Measurements from ENCODE around the gene TGFA. TPM values are rescaled to one million over a fixed set of nuclear protein-coding genes. Genes with fewer than 3 reads are reported as not detected.
A peak's percentile ranks its signal among the peaks of the same experiment; 100 is the strongest.

The TGFA gene
- total RNA-seq, 5 donors from 2014 or later (not counting 1 experiment from before 2014, with no cell fraction given): 1.2 to 8.3 (median 4.5) TPM

DNA sequence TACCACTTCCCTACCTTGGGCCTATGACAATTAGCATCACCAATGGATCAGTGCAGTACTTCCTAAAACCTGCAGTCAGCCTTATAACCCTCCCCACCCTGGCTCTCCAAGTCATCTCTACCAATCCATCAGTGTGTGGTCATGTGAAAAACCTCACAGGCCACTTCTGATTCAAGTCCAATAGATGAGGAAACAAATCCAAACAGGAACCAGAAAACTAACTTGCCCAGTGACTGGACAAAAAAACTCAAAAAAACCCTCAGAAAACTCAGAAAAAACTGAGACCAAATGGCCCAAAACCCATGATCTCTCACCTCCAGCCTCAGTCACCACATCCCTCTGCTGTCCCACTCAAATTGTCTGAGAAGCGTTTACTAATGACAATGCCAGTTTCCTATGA lies 43.3 kb downstream of the TGFA start:
- DNase-seq: peak in 1 of 35 experiments; percentile 10
- H3K36me3 ChIP-seq (ENCODE audit: control insufficient read depth in 2 of 2, extremely low read depth in 1 of 2, insufficient read depth in 1 of 2, low read length in 1 of 2): no peaks in the 10 kb centered on the region
- ChIA-PET CTCF (no interaction called here), POLR2A (no interaction called here)
- no peak overlapping the region for H3K4me3 ChIP-seq (ENCODE audit: control insufficient read depth in 1 of 2, extremely low read depth in 1 of 2, low read length in 1 of 2)
- H3K9me3 Mint-ChIP-seq: no peaks in the 10 kb centered on the region
- no peaks in the 10 kb centered on the region for H3K9me3 ChIP-seq
- no peak overlapping the region for H3K4me3 Mint-ChIP-seq
- H3K27me3 Mint-ChIP-seq: no peaks in the 10 kb centered on the region
- no peak overlapping the region for H3K27ac Mint-ChIP-seq
- no peak for ATAC-seq (replicated peaks in 1 of 4)
- no peaks in the 10 kb centered on the region for H3K4me1 ChIP-seq (ENCODE audit: control insufficient read depth in 1 of 2, extremely low read depth in 1 of 2, insufficient read depth in 2 of 2, low read length in 2 of 2)
- H3K27ac ChIP-seq (ENCODE audit: low read length): no peak overlapping the region
- whole genome bisulfite sequencing (ENCODE audit: insufficient coverage): no CpG with 5 or more reads among the region's 1 CpG
- no peaks in the 10 kb centered on the region for H3K36me3 Mint-ChIP-seq
- no peaks in the 10 kb centered on the region for H3K4me1 Mint-ChIP-seq
- no peaks in the 10 kb centered on the region for H3K27me3 ChIP-seq (replicated peaks in 1 of 2; ENCODE audit: control insufficient read depth in 2 of 2, extremely low read depth in 1 of 2, insufficient read depth in 2 of 2, low read length in 1 of 2)

- CTCF ChIA-PET: no interaction called here
- no peaks in the 10 kb centered on the region for H3K9me3 Mint-ChIP-seq
- no peaks in the 10 kb centered on the region for H3K36me3 ChIP-seq (ENCODE audit: control insufficient read depth in 2 of 2, extremely low read depth in 1 of 2, insufficient read depth in 1 of 2, low read length in 1 of 2)
- H3K27me3 Mint-ChIP-seq: no peaks in the 10 kb centered on the region
- H3K36me3 Mint-ChIP-seq: no peaks in the 10 kb centered on the region
- POLR2A ChIA-PET: no interaction called here
- H3K4me1 Mint-ChIP-seq: no peaks in the 10 kb centered on the region
- H3K27ac ChIP-seq (ENCODE audit: low read length): no peak overlapping the region
- H3K4me1 ChIP-seq (ENCODE audit: control insufficient read depth in 1 of 2, extremely low read depth in 1 of 2, insufficient read depth in 2 of 2, low read length in 2 of 2): no peaks in the 10 kb centered on the region
- DNase-seq: no peak
- no peaks in the 10 kb centered on the region for H3K27me3 ChIP-seq (replicated peaks in 1 of 2; ENCODE audit: control insufficient read depth in 2 of 2, extremely low read depth in 1 of 2, insufficient read depth in 2 of 2, low read length in 1 of 2)
- no peaks in the 10 kb centered on the region for H3K9me3 ChIP-seq
- 100% methylated on average over 1 of the region's 3 CpGs for WGBS (ENCODE audit: insufficient coverage)
- H3K4me3 ChIP-seq (ENCODE audit: control insufficient read depth in 1 of 2, extremely low read depth in 1 of 2, low read length in 1 of 2): no peak overlapping the region
- no peak overlapping the region for H3K4me3 Mint-ChIP-seq
- no peak overlapping the region for H3K27ac Mint-ChIP-seq
- ATAC-seq (replicated peaks in 1 of 4): no peak
These were observed 44.1 kb downstream of the TGFA start for GRCh38 chr2:70509565-70509964.

GRCh38 chr2:70508711-70509462 lies 44.7 kb downstream of the TGFA start:
- Mint-ChIP-seq H3K27me3 (no peaks in the 10 kb centered on the region), H3K4me1 (no peaks in the 10 kb centered on the region), H3K9me3 (no peaks in the 10 kb centered on the region), H3K4me3 (no peak overlapping the region), H3K27ac (no peak overlapping the region), H3K36me3 (no peaks in the 10 kb centered on the region)
- ATAC-seq (replicated peaks in 1 of 4): no peak
- DNase-seq: no peak
- ChIA-PET POLR2A (no interaction called here), CTCF (no interaction called here)
- Histone ChIP-seq H3K27ac (ENCODE audit: low read length) (no peak overlapping the region), H3K4me3 (ENCODE audit: control insufficient read depth in 1 of 2, extremely low read depth in 1 of 2, low read length in 1 of 2) (no peak overlapping the region), H3K9me3 (no peaks in the 10 kb centered on the region), H3K36me3 (ENCODE audit: control insufficient read depth in 2 of 2, extremely low read depth in 1 of 2, insufficient read depth in 1 of 2, low read length in 1 of 2) (no peaks in the 10 kb centered on the region), H3K4me1 (ENCODE audit: control insufficient read depth in 1 of 2, extremely low read depth in 1 of 2, insufficient read depth in 2 of 2, low read length in 2 of 2) (no peaks in the 10 kb centered on the region), H3K27me3 (replicated peaks in 1 of 2; ENCODE audit: control insufficient read depth in 2 of 2, extremely low read depth in 1 of 2, insufficient read depth in 2 of 2, low read length in 1 of 2) (no peaks in the 10 kb centered on the region)
- whole genome bisulfite sequencing (ENCODE audit: insufficient coverage): 83% methylated on average over 4 of the region's 7 CpGs

- H3K4me1 Mint-ChIP-seq: no peaks in the 10 kb centered on the region
- WGBS (ENCODE audit: insufficient coverage): 73% methylated on average over 3 of the region's 8 CpGs
- no peaks in the 10 kb centered on the region for H3K9me3 ChIP-seq
- H3K4me3 Mint-ChIP-seq: no peak overlapping the region
- H3K4me3 ChIP-seq (ENCODE audit: control insufficient read depth in 1 of 2, extremely low read depth in 1 of 2, low read length in 1 of 2): no peak overlapping the region
- H3K4me1 ChIP-seq (ENCODE audit: control insufficient read depth in 1 of 2, extremely low read depth in 1 of 2, insufficient read depth in 2 of 2, low read length in 2 of 2): no peaks in the 10 kb centered on the region
- ATAC-seq (replicated peaks in 1 of 4) (no peak), DNase-seq (no peak)
- no peak overlapping the region for H3K27ac Mint-ChIP-seq
- no peak overlapping the region for H3K27ac ChIP-seq (ENCODE audit: low read length)
- H3K36me3 ChIP-seq (ENCODE audit: control insufficient read depth in 2 of 2, extremely low read depth in 1 of 2, insufficient read depth in 1 of 2, low read length in 1 of 2): no peaks in the 10 kb centered on the region
- POLR2A ChIA-PET: no interaction called here
- H3K27me3 ChIP-seq (replicated peaks in 1 of 2; ENCODE audit: control insufficient read depth in 2 of 2, extremely low read depth in 1 of 2, insufficient read depth in 2 of 2, low read length in 1 of 2): no peaks in the 10 kb centered on the region
- CTCF ChIA-PET: no interaction called here
- peaks cover 0 to under 1% of the 10 kb centered on the region in 2 donors for H3K27me3 Mint-ChIP-seq
- no peaks in the 10 kb centered on the region for H3K9me3 Mint-ChIP-seq
- H3K36me3 Mint-ChIP-seq: peaks cover 5% of the 10 kb centered on the region
These were observed 47.8 kb downstream of the TGFA start for GRCh38 chr2:70505613-70506391.

- ChIA-PET POLR2A (no interaction called here), CTCF (no interaction called here)
- Histone ChIP-seq H3K4me1 (ENCODE audit: control insufficient read depth in 1 of 2, extremely low read depth in 1 of 2, insufficient read depth in 2 of 2, low read length in 2 of 2) (no peaks in the 10 kb centered on the region), H3K27ac (ENCODE audit: low read length) (no peak overlapping the region), H3K27me3 (replicated peaks in 1 of 2; ENCODE audit: control insufficient read depth in 2 of 2, extremely low read depth in 1 of 2, insufficient read depth in 2 of 2, low read length in 1 of 2) (no peaks in the 10 kb centered on the region), H3K9me3 (no peaks in the 10 kb centered on the region), H3K36me3 (ENCODE audit: control insufficient read depth in 2 of 2, extremely low read depth in 1 of 2, insufficient read depth in 1 of 2, low read length in 1 of 2) (no peaks in the 10 kb centered on the region), H3K4me3 (ENCODE audit: control insufficient read depth in 1 of 2, extremely low read depth in 1 of 2, low read length in 1 of 2) (no peak overlapping the region)
- peaks cover 0 to 2% of the 10 kb centered on the region in 2 donors for H3K27me3 Mint-ChIP-seq
- H3K36me3 Mint-ChIP-seq: peaks cover 5% of the 10 kb centered on the region
- ATAC-seq (replicated peaks in 1 of 4) (no peak), DNase-seq (no peak)
- H3K9me3 Mint-ChIP-seq: no peaks in the 10 kb centered on the region
- H3K4me3 Mint-ChIP-seq: no peak overlapping the region
- no peak overlapping the region for H3K27ac Mint-ChIP-seq
- H3K4me1 Mint-ChIP-seq: no peaks in the 10 kb centered on the region
These were observed 48.9 kb downstream of the TGFA start for GRCh38 chr2:70504750-70505149.

DNA sequence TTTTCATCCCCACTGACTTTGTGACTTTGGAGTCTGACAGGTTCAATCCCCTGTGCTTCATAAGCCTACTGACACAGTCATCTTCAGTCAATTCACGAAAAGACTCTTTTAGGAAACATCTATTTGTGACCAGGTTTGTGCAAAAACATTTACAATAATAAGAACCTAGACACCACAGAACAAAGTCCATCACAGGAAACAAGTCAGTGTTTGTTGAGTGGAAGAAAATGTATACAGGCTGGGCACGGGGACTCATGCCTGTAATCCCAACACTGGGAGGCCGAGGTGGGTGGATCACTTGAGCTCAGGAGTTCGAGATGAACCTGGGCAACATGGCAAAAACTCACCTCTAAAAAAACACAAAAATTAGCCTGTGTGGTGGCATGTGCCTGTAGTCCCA lies 49.7 kb downstream of the TGFA start:
- no peak overlapping the region for H3K27ac Mint-ChIP-seq
- DNase-seq (no peak), ATAC-seq (replicated peaks in 1 of 4) (no peak)
- ChIA-PET CTCF (no interaction called here), POLR2A (no interaction called here)
- H3K4me3 ChIP-seq (ENCODE audit: control insufficient read depth in 1 of 2, extremely low read depth in 1 of 2, low read length in 1 of 2): no peak overlapping the region
- H3K4me1 Mint-ChIP-seq: no peaks in the 10 kb centered on the region
- WGBS (ENCODE audit: insufficient coverage): no CpG with 5 or more reads among the region's 4 CpGs
- no peaks in the 10 kb centered on the region for H3K4me1 ChIP-seq (ENCODE audit: control insufficient read depth in 1 of 2, extremely low read depth in 1 of 2, insufficient read depth in 2 of 2, low read length in 2 of 2)
- H3K9me3 ChIP-seq: no peaks in the 10 kb centered on the region
- H3K36me3 ChIP-seq (ENCODE audit: control insufficient read depth in 2 of 2, extremely low read depth in 1 of 2, insufficient read depth in 1 of 2, low read length in 1 of 2): no peaks in the 10 kb centered on the region
- H3K9me3 Mint-ChIP-seq: no peaks in the 10 kb centered on the region
- H3K4me3 Mint-ChIP-seq: no peak overlapping the region
- H3K36me3 Mint-ChIP-seq: peaks cover 5% of the 10 kb centered on the region
- no peaks in the 10 kb centered on the region for H3K27me3 ChIP-seq (replicated peaks in 1 of 2; ENCODE audit: control insufficient read depth in 2 of 2, extremely low read depth in 1 of 2, insufficient read depth in 2 of 2, low read length in 1 of 2)
- no peak overlapping the region for H3K27ac ChIP-seq (ENCODE audit: low read length)
- peaks cover 0 to 2% of the 10 kb centered on the region in 2 donors for H3K27me3 Mint-ChIP-seq

Measured in T-cell (primary cell).